Lower leg skin (tissue), 4 donors: ENCODE measurements around the gene PADI4. TPM values are rescaled to one million over a fixed set of nuclear protein-coding genes. Genes with fewer than 3 reads are reported as not detected.
A peak's percentile ranks its signal among the peaks of the same experiment; 100 is the strongest.

Experiments used
- DNase-seq, 2 donors: peaks; one replicate each; pipeline ENCODE4 v3.0.0-alpha.2; 2019; ENCODE audit warnings: low spot score in 2 of 2
- H3K4me3 ChIP-seq: fragments of 200-600 bp; sonication (generic); 2 replicates; pipeline ENCODE4 v1.5.1; 2017; ENCODE audit warnings: mild to moderate bottlenecking, low read depth; ENCODE audit not compliant: poor library complexity, severe bottlenecking
- CTCF ChIP-seq, 3 donors: fragments of 450-650 bp; IDR thresholded peaks; one replicate each; pipeline ENCODE4 v1.5.1; 2016; ENCODE audit warnings: antibody characterized with exemption in 3 of 3, mild to moderate bottlenecking in 3 of 3, moderate library complexity in 2 of 3
- POLR2A ChIP-seq, 2 donors: fragments of 450-650 bp; IDR thresholded peaks; one replicate each; pipeline ENCODE4 v1.6.1; 2016 to 2017; ENCODE audit warnings: antibody characterized with exemption in 2 of 2, mild to moderate bottlenecking in 1 of 2, moderate library complexity in 1 of 2
- WGBS, 2 donors: methylation state at CpG; one replicate each; pipeline ENCODE4 v1.1.5; 2018; 5-methylcytosine and 5-hydroxymethylcytosine counted together
- intact Hi-C: fragments of 100-400 bp; cut with DNase I; formaldehyde crosslinking; loops from one replicate; pipeline ENCODE4 v1.15.0; 2023; ENCODE audit warnings: low total_unique reads
- total RNA-seq, 4 donors: library from RNA; depleted of rRNA; stranded (reverse); fragments of >200 nt; gene quantifications; one replicate each; pipeline ENCODE4 v1.1.0, GENCODE V29; 2016

Gene PADI4
- total RNA-seq, 4 donors from 2014 or later, result 0.51 TPM; not detected in 3

GRCh38 chr1:17310068-17310640, 2.2 kb downstream of the PADI4 start:
- intact Hi-C loops, result no loop called here
- TF ChIP-seq CTCF (IDR thresholded peaks at IDR 0.05), result no peak
- WGBS, 2 donors, result 65 to 68% methylated on average over 7 of the region's 7 CpGs
- H3K4me3 ChIP-seq, result no peak overlapping the region
- DNase-seq, result peak in 1 of 2 donors; percentile 79

- 79 to 84% methylated on average over 9 of the region's 9 CpGs for WGBS, 2 donors
- intact Hi-C loops, result no loop called here
- H3K4me3 ChIP-seq, result no peak overlapping the region
- no peak for TF ChIP-seq CTCF (IDR thresholded peaks at IDR 0.05)
- no peak for TF ChIP-seq POLR2A (IDR thresholded peaks at IDR 0.05)
- DNase-seq, result peak in 1 of 2 donors; percentile 50
Measured at GRCh38 chr1:17313530-17314309, 5.7 kb downstream of the PADI4 start.

- no peak overlapping the region for H3K4me3 ChIP-seq
- WGBS, 2 donors, result 66 to 67% methylated on average over 4 to 8 of the region's 9 CpGs
- intact Hi-C loops, result no loop called here
- peak in 1 of 2 donors; percentile 68 for DNase-seq
- TF ChIP-seq POLR2A (IDR thresholded peaks at IDR 0.05) (no peak), CTCF (IDR thresholded peaks at IDR 0.05) (no peak)
Measured at GRCh38 chr1:17314491-17314971, 6.5 kb downstream of the PADI4 start.

GRCh38 chr1:17315542-17316130, 7.6 kb downstream of the PADI4 start:
- intact Hi-C loops, result no loop called here
- H3K4me3 ChIP-seq, result no peak overlapping the region
- WGBS, 2 donors, result 41 to 46% methylated on average over 7 of the region's 7 CpGs
- TF ChIP-seq POLR2A (IDR thresholded peaks at IDR 0.05) (no peak), CTCF (IDR thresholded peaks at IDR 0.05) (no peak)
- DNase-seq, result peak in 1 of 2 donors; percentile 80

GRCh38 chr1:17316704-17317103, 8.7 kb downstream of the PADI4 start:
- H3K4me3 ChIP-seq, result no peak overlapping the region
- 83 to 86% methylated on average over 9 of the region's 9 CpGs for WGBS, 2 donors
- TF ChIP-seq CTCF (IDR thresholded peaks at IDR 0.05) (no peak), POLR2A (IDR thresholded peaks at IDR 0.05) (no peak)
- intact Hi-C loops, result no loop called here
- peak in 1 of 2 donors; percentile 20 for DNase-seq
